ENCODE measurements around the gene SCARB1.

SCARB1 gene

GRCh38 chr12:124823272-124823970 lies 40.2 kb downstream of the SCARB1 start:
- DNase-seq (ENCODE audit: low read depth in 1 of 2, low spot score in 1 of 2), result no peak

DNA sequence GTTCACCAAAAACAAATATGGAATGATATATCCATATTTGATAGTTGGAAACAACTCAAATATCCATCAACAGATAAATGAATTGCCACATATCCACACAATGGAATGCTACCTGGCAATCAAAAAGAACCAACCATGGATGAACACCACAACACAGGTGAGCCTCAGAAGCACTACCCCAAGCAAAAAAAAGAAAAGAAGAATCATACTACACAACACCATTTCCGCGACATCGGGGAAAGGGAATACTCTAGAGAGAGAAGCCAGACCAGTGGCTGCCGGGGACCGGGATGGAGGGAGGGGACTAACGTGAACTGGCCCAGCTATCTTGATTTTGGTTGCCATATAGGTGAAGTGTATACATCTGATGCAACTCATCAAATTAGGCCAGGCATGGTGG lies 41.4 kb downstream of the SCARB1 start:
- DNase-seq (ENCODE audit: low read depth in 1 of 2, low spot score in 1 of 2), result no peak

GRCh38 chr12:124821252-124822200 lies 42.1 kb downstream of the SCARB1 start:
- no peak for DNase-seq (ENCODE audit: low read depth in 1 of 2, low spot score in 1 of 2)

DNA sequence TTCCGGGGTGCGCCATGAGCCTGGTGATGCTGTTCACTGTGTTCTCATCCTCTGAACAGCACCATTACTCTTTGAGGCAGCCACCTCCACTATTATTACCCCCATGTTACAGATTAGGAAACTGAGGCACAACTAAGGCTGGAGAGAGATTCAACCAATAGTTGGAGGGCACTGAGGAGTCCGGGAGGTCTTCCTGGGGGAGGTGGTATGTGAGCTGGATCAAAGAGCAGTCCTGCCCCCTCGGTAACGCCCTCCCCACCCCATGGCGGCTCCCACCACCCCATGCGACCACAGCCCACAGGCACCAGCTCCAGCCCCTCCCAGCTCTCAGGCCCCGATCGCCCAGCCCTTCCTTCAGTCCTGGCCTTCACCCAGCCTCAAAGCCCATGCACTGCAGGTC lies 43.5 kb downstream of the SCARB1 start:
- DNase-seq (ENCODE audit: low read depth in 1 of 2, low spot score in 1 of 2), result no peak

GRCh38 chr12:124819525-124819924 lies 44.1 kb downstream of the SCARB1 start:
- DNase-seq (ENCODE audit: low read depth in 1 of 2, low spot score in 1 of 2), result no peak

GRCh38 chr12:124819080-124819479 lies 44.6 kb downstream of the SCARB1 start:
- DNase-seq (ENCODE audit: low read depth in 1 of 2, low spot score in 1 of 2), result no peak

- DNase-seq (ENCODE audit: low read depth in 1 of 2, low spot score in 1 of 2), result no peak
Measured at GRCh38 chr12:124817076-124818000, 46.3 kb downstream of the SCARB1 start.

GRCh38 chr12:124816295-124816854 lies 47.3 kb downstream of the SCARB1 start:
- no peak for DNase-seq (ENCODE audit: low read depth in 1 of 2, low spot score in 1 of 2)

- no peak for DNase-seq (ENCODE audit: low read depth in 1 of 2, low spot score in 1 of 2)
Measured at GRCh38 chr12:124814741-124815613, 48.7 kb downstream of the SCARB1 start.

- no peak for DNase-seq (ENCODE audit: low read depth in 1 of 2, low spot score in 1 of 2)
Measured at GRCh38 chr12:124813782-124814181, 49.9 kb downstream of the SCARB1 start.

DNA sequence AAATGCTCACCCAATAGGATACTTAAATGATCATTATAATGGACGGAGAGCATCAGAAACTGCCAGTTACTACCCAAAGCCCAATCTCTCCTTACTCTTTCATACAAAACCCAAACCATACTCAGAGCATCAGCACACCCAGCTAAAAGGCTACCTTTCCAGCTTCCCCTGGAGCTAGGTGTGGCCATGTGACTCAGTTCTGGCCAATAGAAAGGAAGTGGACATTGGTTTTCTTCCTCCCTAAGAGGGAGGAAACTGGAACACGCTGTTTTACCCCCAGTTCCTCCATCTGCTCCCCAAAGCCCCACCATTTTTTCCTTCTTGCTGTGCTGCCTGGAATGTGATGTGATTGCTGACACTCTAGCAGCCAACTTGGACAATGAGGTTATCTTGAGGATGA lies 50.7 kb downstream of the SCARB1 start:
- DNase-seq (ENCODE audit: low read depth in 1 of 2, low spot score in 1 of 2), result no peak

GRCh38 chr12:124812356-124812755 lies 51.3 kb downstream of the SCARB1 start:
- no peak for DNase-seq (ENCODE audit: low read depth in 1 of 2, low spot score in 1 of 2)

DNA sequence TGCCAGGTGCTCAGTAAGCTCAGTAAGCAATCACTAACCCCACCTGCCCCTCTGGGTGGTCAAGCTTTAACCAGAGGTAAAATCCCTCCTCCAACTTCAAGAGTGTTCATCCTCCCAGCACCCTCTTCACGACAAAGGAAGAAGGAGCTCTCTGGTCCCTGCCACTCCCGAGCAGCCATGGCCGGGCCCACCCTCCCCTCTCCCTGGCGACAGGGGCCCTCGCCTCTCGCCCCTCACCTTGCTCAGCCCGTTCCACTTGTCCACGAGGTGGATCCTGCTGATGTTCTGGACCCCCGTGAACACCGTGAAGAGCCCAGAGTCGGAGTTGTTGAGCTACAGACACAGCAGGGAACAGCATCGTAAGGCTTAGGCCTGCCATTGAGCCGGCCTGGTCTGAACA lies 52.0 kb downstream of the SCARB1 start:
- DNase-seq (ENCODE audit: low read depth in 1 of 2, low spot score in 1 of 2), result no peak

DNA sequence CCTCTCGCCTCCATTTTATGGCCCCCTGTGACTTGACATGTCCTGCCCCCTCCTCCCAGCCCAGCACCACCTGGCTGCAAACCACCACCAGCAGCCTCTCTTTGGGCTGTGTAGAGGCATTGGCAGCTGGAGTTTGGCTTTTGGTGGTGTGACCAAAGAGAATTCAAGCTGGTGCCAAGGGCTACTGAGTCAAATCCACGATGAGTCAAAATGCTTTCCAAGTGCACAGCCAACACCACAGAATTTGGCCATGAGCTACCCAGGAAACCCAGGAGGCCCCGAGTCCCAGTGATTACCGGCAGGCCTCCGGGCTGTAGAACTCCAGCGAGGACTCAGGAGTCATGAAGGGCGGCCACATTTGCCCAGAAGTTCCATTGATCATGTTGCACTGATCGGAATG lies 53.8 kb downstream of the SCARB1 start:
- DNase-seq (ENCODE audit: low read depth in 1 of 2, low spot score in 1 of 2), result no peak

- DNase-seq (ENCODE audit: low read depth in 1 of 2, low spot score in 1 of 2), result no peak
Measured at GRCh38 chr12:124809391-124809790, 54.3 kb downstream of the SCARB1 start.

DNA sequence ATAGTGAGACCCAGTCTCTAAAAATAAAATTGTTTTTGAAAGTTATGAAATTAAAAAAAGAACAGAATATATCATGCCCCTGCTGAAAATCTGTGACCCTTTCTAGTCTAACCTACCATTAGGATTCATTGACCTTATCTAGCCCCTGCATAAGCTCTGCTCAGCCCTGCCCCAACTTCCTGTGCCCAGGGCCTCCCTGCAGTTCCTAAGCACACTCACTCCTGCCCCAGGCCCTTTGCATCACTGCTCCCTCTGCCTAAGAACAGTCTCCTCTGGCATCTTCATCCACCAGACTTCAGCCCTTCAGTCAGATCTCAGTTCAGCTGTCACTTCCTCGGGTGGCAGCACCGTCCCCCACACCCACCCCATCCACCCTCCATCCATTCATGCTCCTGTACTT lies 55.4 kb downstream of the SCARB1 start:
- no peak for DNase-seq (ENCODE audit: low read depth in 1 of 2, low spot score in 1 of 2)

- DNase-seq (ENCODE audit: low read depth in 1 of 2, low spot score in 1 of 2), result no peak
Measured at GRCh38 chr12:124805876-124806668, 57.6 kb downstream of the SCARB1 start.

GRCh38 chr12:124805050-124805449 lies 58.6 kb downstream of the SCARB1 start:
- DNase-seq (ENCODE audit: low read depth in 1 of 2, low spot score in 1 of 2), result no peak

GRCh38 chr12:124804011-124804621 lies 59.5 kb downstream of the SCARB1 start:
- DNase-seq (ENCODE audit: low read depth in 1 of 2, low spot score in 1 of 2), result no peak
